ENCODE measurements around the gene COL7A1. TPM values are rescaled to one million over a fixed set of nuclear protein-coding genes. Genes with fewer than 3 reads are reported as not detected.
A peak's percentile ranks its signal among the peaks of the same experiment; 100 is the strongest.

Gene COL7A1
- total RNA-seq, 3 donors from 2014 or later (not counting 1 experiment from before 2014, with no cell fraction given) = 0.54 to 1.7 (median 1.4) TPM

DNA sequence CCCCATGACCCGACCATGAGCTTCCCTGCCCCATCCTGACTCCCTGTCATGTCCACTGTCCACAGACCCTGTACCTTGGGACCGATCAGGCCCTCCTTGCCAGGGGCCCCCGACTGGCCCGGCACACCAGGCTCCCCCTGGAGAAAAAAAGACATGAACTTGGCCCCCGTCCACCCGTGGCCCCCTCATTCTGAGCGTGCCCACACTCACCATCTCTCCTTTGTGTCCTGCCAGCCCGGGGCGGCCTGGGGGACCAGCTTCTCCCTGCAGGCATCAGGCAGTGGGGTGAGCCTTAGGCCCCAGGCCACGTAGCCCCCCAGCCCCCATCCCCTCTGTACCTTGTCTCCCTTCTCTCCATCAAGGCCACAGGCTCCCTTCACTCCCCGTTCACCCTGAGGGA lies 27.6 kb downstream of the COL7A1 start:
- H3K4me3 ChIP-seq (ENCODE audit: low read length) = no peak overlapping the region
- Mint-ChIP-seq H3K27ac (peak overlapping the region in 1 of 2 donors; percentile 94), H3K4me3 (no peak overlapping the region), H3K36me3 (no peaks in the 10 kb centered on the region), H3K4me1 (peaks cover 8 to 32% of the 10 kb centered on the region in 2 donors), H3K27me3 (ENCODE audit: low read depth in 2 of 2) (no peaks in the 10 kb centered on the region), H3K9me3 (no peaks in the 10 kb centered on the region)
- intact Hi-C loops (cut with micrococcal nuclease) = no loop called here
- DNase-seq (no peak), ATAC-seq (no peak)
- TF ChIP-seq, protein P1, sequence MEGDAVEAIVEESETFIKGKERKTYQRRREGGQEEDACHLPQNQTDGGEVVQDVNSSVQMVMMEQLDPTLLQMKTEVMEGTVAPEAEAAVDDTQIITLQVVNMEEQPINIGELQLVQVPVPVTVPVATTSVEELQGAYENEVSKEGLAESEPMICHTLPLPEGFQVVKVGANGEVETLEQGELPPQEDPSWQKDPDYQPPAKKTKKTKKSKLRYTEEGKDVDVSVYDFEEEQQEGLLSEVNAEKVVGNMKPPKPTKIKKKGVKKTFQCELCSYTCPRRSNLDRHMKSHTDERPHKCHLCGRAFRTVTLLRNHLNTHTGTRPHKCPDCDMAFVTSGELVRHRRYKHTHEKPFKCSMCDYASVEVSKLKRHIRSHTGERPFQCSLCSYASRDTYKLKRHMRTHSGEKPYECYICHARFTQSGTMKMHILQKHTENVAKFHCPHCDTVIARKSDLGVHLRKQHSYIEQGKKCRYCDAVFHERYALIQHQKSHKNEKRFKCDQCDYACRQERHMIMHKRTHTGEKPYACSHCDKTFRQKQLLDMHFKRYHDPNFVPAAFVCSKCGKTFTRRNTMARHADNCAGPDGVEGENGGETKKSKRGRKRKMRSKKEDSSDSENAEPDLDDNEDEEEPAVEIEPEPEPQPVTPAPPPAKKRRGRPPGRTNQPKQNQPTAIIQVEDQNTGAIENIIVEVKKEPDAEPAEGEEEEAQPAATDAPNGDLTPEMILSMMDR (IDR thresholded peaks at IDR 0.05) = no peak
- H3K27me3 ChIP-seq (ENCODE audit: control insufficient read depth, insufficient read depth, low read length) = no peaks in the 10 kb centered on the region
- H3K27ac ChIP-seq (ENCODE audit: low read length) = no peak overlapping the region
- H3K9me3 ChIP-seq (ENCODE audit: control insufficient read depth, insufficient read depth, low read length) = no peaks in the 10 kb centered on the region
- 87% methylated on average over 11 of the region's 11 CpGs for WGBS (ENCODE audit: insufficient coverage)
- H3K4me1 ChIP-seq (ENCODE audit: control insufficient read depth, insufficient read depth, low read length) = peaks cover 30% of the 10 kb centered on the region
- H3K36me3 ChIP-seq (ENCODE audit: control insufficient read depth, insufficient read depth, low read length) = no peaks in the 10 kb centered on the region

DNA sequence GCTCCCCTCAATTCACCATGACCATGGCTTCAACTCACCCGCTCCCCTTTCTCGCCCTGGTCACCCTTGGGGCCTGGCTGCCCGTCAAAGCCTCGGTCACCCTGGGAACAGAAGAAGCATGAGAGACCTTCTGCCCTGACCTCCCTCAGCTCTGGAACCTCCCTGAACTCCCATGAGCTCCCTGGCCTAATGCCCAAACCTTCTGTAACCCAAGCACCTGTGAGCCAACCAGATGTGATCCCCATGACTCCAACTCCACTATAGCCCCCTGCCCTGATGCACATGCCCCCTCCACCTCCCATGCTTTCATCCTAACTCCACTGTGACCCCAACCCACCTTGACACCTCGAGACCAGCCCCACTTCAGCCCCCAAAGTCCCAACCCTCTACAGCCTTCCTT lies 28.0 kb downstream of the COL7A1 start:
- ATAC-seq (no peak), DNase-seq (no peak)
- WGBS (ENCODE audit: insufficient coverage) = 90% methylated on average over 5 of the region's 5 CpGs
- no peak overlapping the region for H3K27ac ChIP-seq (ENCODE audit: low read length)
- no peaks in the 10 kb centered on the region for H3K27me3 Mint-ChIP-seq (ENCODE audit: low read depth in 2 of 2)
- no peaks in the 10 kb centered on the region for H3K27me3 ChIP-seq (ENCODE audit: control insufficient read depth, insufficient read depth, low read length)
- H3K9me3 ChIP-seq (ENCODE audit: control insufficient read depth, insufficient read depth, low read length) = no peaks in the 10 kb centered on the region
- no peak overlapping the region for H3K4me3 ChIP-seq (ENCODE audit: low read length)
- intact Hi-C loops (cut with micrococcal nuclease) = no loop called here
- H3K36me3 ChIP-seq (ENCODE audit: control insufficient read depth, insufficient read depth, low read length) = no peaks in the 10 kb centered on the region
- TF ChIP-seq, protein P1 (IDR thresholded peaks at IDR 0.05) = no peak
- no peak overlapping the region for H3K4me3 Mint-ChIP-seq
- peaks cover 30% of the 10 kb centered on the region for H3K4me1 ChIP-seq (ENCODE audit: control insufficient read depth, insufficient read depth, low read length)
- no peaks in the 10 kb centered on the region for H3K36me3 Mint-ChIP-seq
- H3K9me3 Mint-ChIP-seq = no peaks in the 10 kb centered on the region
- peaks cover 8 to 32% of the 10 kb centered on the region in 2 donors for H3K4me1 Mint-ChIP-seq
- H3K27ac Mint-ChIP-seq = peak overlapping the region in 1 of 2 donors; percentile 94

DNA sequence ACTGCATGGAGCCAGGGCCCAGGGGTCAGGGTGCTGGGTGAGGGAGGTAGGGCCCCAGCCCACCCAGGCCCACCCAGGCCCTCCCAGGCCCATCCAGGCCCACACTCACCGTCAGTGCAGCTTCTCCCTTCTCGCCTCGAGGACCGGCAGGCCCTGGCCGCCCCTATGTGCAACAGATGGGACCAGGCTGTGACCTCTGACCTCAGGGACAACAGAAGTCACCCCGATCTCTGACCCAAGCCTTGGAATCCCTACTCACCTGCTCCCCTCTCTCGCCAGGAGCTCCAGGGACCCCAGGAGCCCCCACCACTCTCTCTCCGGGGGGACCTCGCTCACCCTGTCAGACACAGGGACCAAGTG lies 28.7 kb downstream of the COL7A1 start:
- no peak overlapping the region for H3K4me3 ChIP-seq (ENCODE audit: low read length)
- intact Hi-C loops (cut with micrococcal nuclease) = no loop called here

More for the DNA sequence above, 28.7 kb downstream of the COL7A1 start:
- 94% methylated on average over 9 of the region's 9 CpGs for WGBS (ENCODE audit: insufficient coverage)
- no peaks in the 10 kb centered on the region for H3K9me3 ChIP-seq (ENCODE audit: control insufficient read depth, insufficient read depth, low read length)
- no peak for ATAC-seq
- H3K9me3 Mint-ChIP-seq = no peaks in the 10 kb centered on the region
- no peak overlapping the region for H3K27ac ChIP-seq (ENCODE audit: low read length)
- no peaks in the 10 kb centered on the region for H3K36me3 ChIP-seq (ENCODE audit: control insufficient read depth, insufficient read depth, low read length)
- H3K4me1 Mint-ChIP-seq = peaks cover 8 to 32% of the 10 kb centered on the region in 2 donors
- peaks cover 31% of the 10 kb centered on the region for H3K4me1 ChIP-seq (ENCODE audit: control insufficient read depth, insufficient read depth, low read length)
- H3K4me3 Mint-ChIP-seq = no peak overlapping the region
- H3K27me3 ChIP-seq (ENCODE audit: control insufficient read depth, insufficient read depth, low read length) = no peaks in the 10 kb centered on the region
- no peaks in the 10 kb centered on the region for H3K27me3 Mint-ChIP-seq (ENCODE audit: low read depth in 2 of 2)
- DNase-seq = no peak
- H3K36me3 Mint-ChIP-seq = no peaks in the 10 kb centered on the region
- peak overlapping the region in 1 of 2 donors; percentile 94 for H3K27ac Mint-ChIP-seq
- TF ChIP-seq, protein P1 (IDR thresholded peaks at IDR 0.05) = no peak

Data from natural killer cell (primary cell).